A549 (cell line): ENCODE measurements around the gene TSFM. TPM values are rescaled to one million over a fixed set of nuclear protein-coding genes. Genes with fewer than 3 reads are reported as not detected.

Source experiments
- ATAC-seq, 2 experiments: fragments of 200-7000 bp in 1 of 2; fragments of >200 bp in 1 of 2; cut with Nextera tagmentation in 1 of 2; cut with Tn5 transposase in 1 of 2; 3 replicates each; pipeline versions ENCODE4 v1.8.0 to v1.9.1; 2018 to 2020; ENCODE audit warnings: mild to moderate bottlenecking in 1 of 2, moderate library complexity in 1 of 2
- CTCF ChIA-PET: fragments of 300-600 bp; sonication (Branson Sonifier 250); formaldehyde crosslinking; extraction: SDS; loops from one replicate; lab custom pipeline; 2021; ENCODE audit warnings: antibody characterized with exemption, inconsistent platforms; lab: Yijun Ruan, JAX
- POLR2A ChIA-PET: fragments of 350-600 bp; formaldehyde crosslinking; extraction: SDS; loops from one replicate; lab custom pipeline; 2021; ENCODE audit warnings: antibody characterized with exemption, inconsistent platforms; lab: Yijun Ruan, JAX
- DNase-seq, 2 experiments: peaks; one replicate each; pipeline versions ENCODE4 v3.0.0 to v3.0.0-alpha.2; 2011 to 2016; ENCODE audit warnings: low read depth in 1 of 2, low spot score in 1 of 2
- FAIRE-seq: peaks from 2 replicates; lab custom pipeline; 2011; peaks lifted over from hg19 to GRCh38; lab: Jason Lieb, UNC
- H3K27ac ChIP-seq, 2 experiments: fragments of >200 bp; sonication (Bioruptor Twin); formaldehyde crosslinking; 3 replicates each; pipeline ENCODE4 v1.5.1; 2016 to 2017
- H3K4me1 ChIP-seq: fragments of >200 bp; sonication (Bioruptor Twin); formaldehyde crosslinking; 3 replicates; pipeline ENCODE4 v1.6.1; 2016
- H3K4me2 ChIP-seq: fragments of >200 bp; sonication (Bioruptor Twin); formaldehyde crosslinking; 3 replicates; pipeline ENCODE4 v1.6.1; 2016
- H3K4me3 ChIP-seq: fragments of >200 bp; sonication (Bioruptor Twin); formaldehyde crosslinking; 3 replicates; pipeline ENCODE4 v1.5.1; 2016
- H3K9me3 ChIP-seq: fragments of >200 bp; sonication (Bioruptor Twin); formaldehyde crosslinking; 3 replicates; pipeline ENCODE4 v1.6.1; 2016
- BCL3 ChIP-seq: fragments of >200 bp; sonication (Bioruptor Twin); formaldehyde crosslinking; IDR thresholded peaks from 3 replicates; pipeline ENCODE4 v1.6.1; 2016
- CBX2 ChIP-seq: fragments of 200-600 bp; sonication (generic); IDR thresholded peaks from 2 replicates; pipeline ENCODE4 v1.6.1; 2016; ENCODE audit warnings: low read depth, mild to moderate bottlenecking, borderline replicate concordance
- CEBPB ChIP-seq, 2 experiments: fragments of >200 bp in 1 of 2; sonication (Bioruptor Twin) in 1 of 2; formaldehyde crosslinking in 1 of 2; IDR thresholded peaks; 2 replicates each; pipeline ENCODE4 v1.6.1; 2012 to 2016
- CHD2 ChIP-seq: fragments of 150-350 bp; IDR thresholded peaks from 2 replicates; pipeline ENCODE4 v1.6.1; 2014; ENCODE audit warnings: low read length; ENCODE audit not compliant: partially characterized antibody
- EHMT2 ChIP-seq: fragments of 200-600 bp; sonication (generic); IDR thresholded peaks from 2 replicates; pipeline ENCODE4 v1.6.1; 2016; ENCODE audit warnings: antibody characterized with exemption, low read depth, mild to moderate bottlenecking, moderate library complexity
- EP300 ChIP-seq, 2 experiments: fragments of >200 bp; sonication (Bioruptor Twin); formaldehyde crosslinking; IDR thresholded peaks; 2 replicates in 1 of 2; 3 replicates in 1 of 2; pipeline ENCODE4 v1.6.1; 2016 to 2017
- FOSB ChIP-seq: fragments of 250-450 bp; sonication (Bioruptor Pico); IDR thresholded peaks from 2 replicates; pipeline ENCODE4 v1.5.0; 2020; ENCODE audit warnings: mild to moderate bottlenecking, moderate library complexity
- HEYL ChIP-seq: fragments of 250-450 bp; sonication (Bioruptor Pico); IDR thresholded peaks from 2 replicates; pipeline ENCODE4 v1.8.0; 2021; ENCODE audit warnings: mild to moderate bottlenecking, moderate library complexity
- MAFK ChIP-seq: fragments of 450-650 bp; IDR thresholded peaks from 2 replicates; pipeline ENCODE4 v1.6.1; 2014; ENCODE audit not compliant: partially characterized antibody
- NFE2L2 ChIP-seq: fragments of 150-350 bp; conservative IDR thresholded peaks from 2 replicates; pipeline ENCODE4 v1.6.1; 2014; ENCODE audit warnings: low read length
- NR3C1 ChIP-seq: fragments of >200 bp; sonication (Bioruptor Twin); formaldehyde crosslinking; IDR thresholded peaks from 3 replicates; pipeline ENCODE4 v1.6.1; 2017
- PBX3 ChIP-seq: IDR thresholded peaks from 2 replicates; pipeline ENCODE4 v1.6.1; 2012
- POLR2AphosphoS2 ChIP-seq: conservative IDR thresholded peaks from 2 replicates; pipeline ENCODE4 v1.6.1; 2012; ENCODE audit warnings: low read length, improper control_type of control experiment, inconsistent platforms
- RARB ChIP-seq: fragments of 250-450 bp; sonication (Bioruptor Pico); IDR thresholded peaks from 2 replicates; pipeline ENCODE4 v1.8.0; 2021; ENCODE audit warnings: mild to moderate bottlenecking, moderate library complexity
- RFX5 ChIP-seq: fragments of 450-650 bp; IDR thresholded peaks from 2 replicates; pipeline ENCODE4 v1.7.1; 2014; ENCODE audit warnings: antibody characterized with exemption, mild to moderate bottlenecking, moderate library complexity
- TP53 ChIP-seq: fragments of 250-450 bp; sonication (Bioruptor Pico); IDR thresholded peaks from 2 replicates; pipeline ENCODE4 v1.5.0; 2021; ENCODE audit warnings: mild to moderate bottlenecking, moderate library complexity
- USF2 ChIP-seq: fragments of 450-650 bp; IDR thresholded peaks from 2 replicates; pipeline ENCODE4 v1.6.1; 2014; ENCODE audit warnings: antibody characterized with exemption
- ZSCAN20 ChIP-seq: fragments of 250-450 bp; sonication (Bioruptor Pico); IDR thresholded peaks from 2 replicates; pipeline ENCODE4 v1.8.0; 2022; ENCODE audit warnings: mild to moderate bottlenecking, moderate library complexity
- WGBS: methylation state at CpG from one replicate; pipeline ENCODE4 v1.1.6; 2017; ENCODE audit errors: missing lambda C conversion rate; 5-methylcytosine and 5-hydroxymethylcytosine counted together
- polyA plus RNA-seq, 4 experiments: library from polyadenylated mRNA; depleted of rRNA in 3 of 4; stranded (reverse); fragments of >200 nt; fragmentation: RNase III in 1 of 4; extraction: RNeasy Plus Mini Kit Qiagen cat#74134 plus additional on column Dnase treatment in 1 of 4; gene quantifications; 2 replicates in 3 of 4; 3 replicates in 1 of 4; pipeline ENCODE4 v1.2.3, GENCODE V29; 2011 to 2017

TSFM gene
- polyA plus RNA-seq, 2 of the 4 experiments (the other 2 are of a cell fraction), result 31.7 to 60.2 TPM

- no peak for TF ChIP-seq CBX2
- TF ChIP-seq, all 56 proteins: peak for 0
- Histone ChIP-seq H3K4me1 (peaks cover 50% of the 10 kb centered on the region), H3K4me3 (no peak overlapping the region), H3K9me3 (no peaks in the 10 kb centered on the region), H3K4me2 (no peak overlapping the region), H3K27ac (no peak overlapping the region)
- WGBS, result 64% methylated on average over 5 of the region's 5 CpGs
- DNase-seq, result no peak
- FAIRE-seq, result no peak
- peak in 1 of 2 experiments; percentile 49; a peak in 3 of 6 replicates for ATAC-seq
- ChIA-PET POLR2A (interaction anchor here (0.9 to 1.2 kb wide), 2 partner anchors 9 to 56 kb away, joined by 3 to 5 read pairs; partner anchors contain the start of gene CTDSP2), CTCF (interaction anchor here (0.9 to 8.4 kb wide), 6 partner anchors 13 to 82 kb away, joined by 3 to 218 read pairs (median 6); partner anchors contain the start of gene TSFM)
Observed at GRCh38 chr12:57837864-57838562, 55.4 kb downstream of the TSFM start.

- CTCF ChIA-PET, result interaction anchor here (0.9 to 8.4 kb wide), 4 partner anchors 33 to 67 kb away, joined by 3 to 218 read pairs (median 46); partner anchors contain the start of gene TSFM
- H3K9me3 ChIP-seq, result no peaks in the 10 kb centered on the region
- no peak for ATAC-seq
- TF ChIP-seq RFX5 (no peak), HEYL (CRISPR knock-in tag) (no peak), CHD2 (no peak), NFE2L2 (no peak), CEBPB (IDR thresholded peaks at IDR 0.05) (no peak), CBX2 (no peak), EHMT2 (no peak), RARB (CRISPR knock-in tag) (no peak), POLR2AphosphoS2 (no peak), PBX3 (no peak), USF2 (no peak), NR3C1 (no peak), TP53 (CRISPR knock-in tag) (no peak), BCL3 (no peak), EP300 (IDR thresholded peaks at IDR 0.05) (no peak), ZSCAN20 (CRISPR knock-in tag) (no peak)
- TF ChIP-seq, all 56 proteins: peak for 0
- DNase-seq (no peak), FAIRE-seq (no peak)
- no peak overlapping the region for H3K27ac ChIP-seq
- H3K4me1 ChIP-seq, result peaks cover 56% of the 10 kb centered on the region
- H3K4me2 ChIP-seq, result no peak overlapping the region
- POLR2A ChIA-PET, result no interaction called here
- WGBS, result 87% methylated on average over 8 of the region's 8 CpGs
- H3K4me3 ChIP-seq, result no peak overlapping the region
Observed at GRCh38 chr12:57838594-57839302, 56.2 kb downstream of the TSFM start.

- Histone ChIP-seq H3K27ac (no peak overlapping the region), H3K9me3 (no peaks in the 10 kb centered on the region), H3K4me2 (no peak overlapping the region), H3K4me3 (no peak overlapping the region), H3K4me1 (peaks cover 66% of the 10 kb centered on the region)
- ATAC-seq (no peak), DNase-seq (no peak), FAIRE-seq (no peak)
- WGBS, result 83% methylated on average over 4 of the region's 5 CpGs
- ChIA-PET CTCF (interaction anchor here (0.7 to 12.2 kb wide), 4 partner anchors 8 to 71 kb away, joined by 4 to 122 read pairs (median 34); no protein-coding TSS in a partner anchor), POLR2A (no interaction called here)
- TF ChIP-seq CHD2, result no peak
- peak; percentile 83 for TF ChIP-seq MAFK
- no peak for TF ChIP-seq FOSB (CRISPR knock-in tag)
Observed at GRCh38 chr12:57839996-57840395, 57.4 kb downstream of the TSFM start.
